ENCODE results near the gene TSPAN16. TPM values are rescaled to one million over a fixed set of nuclear protein-coding genes. Genes with fewer than 3 reads are reported as not detected.

TSPAN16 gene
- total RNA-seq, 4 donors from 2014 or later: not detected

GRCh38 chr19:11257846-11258380 is 38.0 kb upstream of the TSPAN16 start:
- Histone ChIP-seq H3K4me3 (no peak overlapping the region), H3K36me3 (no peaks in the 10 kb centered on the region), H3K9me3 (no peaks in the 10 kb centered on the region), H3K27ac (no peak overlapping the region), H3K4me1 (peaks cover 0 to 5% of the 10 kb centered on the region in 2 donors), H3K27me3 (no peaks in the 10 kb centered on the region)
- DNase-seq: no peak
- TF ChIP-seq CTCF (IDR thresholded peaks at IDR 0.05) (no peak), POLR2A (IDR thresholded peaks at IDR 0.05) (no peak)
- intact Hi-C loops (cut with DNase I; ENCODE audit: low total_unique reads): no loop called here

GRCh38 chr19:11260996-11261395 is 35.0 kb upstream of the TSPAN16 start:
- Histone ChIP-seq H3K4me3 (no peak overlapping the region), H3K9me3 (no peaks in the 10 kb centered on the region), H3K36me3 (no peaks in the 10 kb centered on the region), H3K27me3 (no peaks in the 10 kb centered on the region), H3K4me1 (peaks cover 0 to 5% of the 10 kb centered on the region in 2 donors), H3K27ac (peak overlapping the region; percentile 79 to 90)
- intact Hi-C loops (cut with DNase I; ENCODE audit: low total_unique reads): no loop called here
- no peak for DNase-seq
- TF ChIP-seq CTCF (IDR thresholded peaks at IDR 0.05): no peak
- TF ChIP-seq POLR2A (IDR thresholded peaks at IDR 0.05): no peak

GRCh38 chr19:11261431-11261970 is 34.5 kb upstream of the TSPAN16 start:
- Histone ChIP-seq H3K27me3 (no peaks in the 10 kb centered on the region), H3K4me1 (peaks cover 0 to 5% of the 10 kb centered on the region in 2 donors), H3K36me3 (no peaks in the 10 kb centered on the region), H3K9me3 (no peaks in the 10 kb centered on the region), H3K27ac (peak overlapping the region; percentile 79 to 90), H3K4me3 (peak overlapping the region; percentile 62 to 88)
- peak in 1 of 2 donors; percentile 33 for DNase-seq
- intact Hi-C loops (cut with DNase I; ENCODE audit: low total_unique reads): no loop called here
- TF ChIP-seq CTCF (IDR thresholded peaks at IDR 0.05): no peak
- no peak for TF ChIP-seq POLR2A (IDR thresholded peaks at IDR 0.05)

GRCh38 chr19:11261971-11262839 is 33.8 kb upstream of the TSPAN16 start, which contains the start of gene DOCK6:
TSS of gene DOCK6 (minus strand) at chr19:11262524. CDS start at chr19:11262440, 84 bp downstream.
- Histone ChIP-seq H3K36me3 (no peaks in the 10 kb centered on the region), H3K27ac (peak within 1 kb of the TSS; percentile 79 to 90), H3K27me3 (no peaks in the 10 kb centered on the region), H3K4me1 (peaks cover 0 to 5% of the 10 kb centered on the region in 2 donors), H3K9me3 (no peaks in the 10 kb centered on the region), H3K4me3 (peak within 1 kb of the TSS; percentile 62 to 88)
- peak in 1 of 2 donors; percentile 42 for DNase-seq
- TF ChIP-seq CTCF (IDR thresholded peaks at IDR 0.05): peak; percentile 20 to 61 (median 46)
- TF ChIP-seq POLR2A (IDR thresholded peaks at IDR 0.05): no peak
- intact Hi-C loops (cut with DNase I; ENCODE audit: low total_unique reads): no loop called here

- no peaks in the 10 kb centered on the region for H3K36me3 ChIP-seq
- H3K27ac ChIP-seq: no peak overlapping the region
- TF ChIP-seq POLR2A (IDR thresholded peaks at IDR 0.05): no peak
- no peak for TF ChIP-seq CTCF (IDR thresholded peaks at IDR 0.05)
- H3K4me1 ChIP-seq: peaks cover 0 to 5% of the 10 kb centered on the region in 2 donors
- H3K4me3 ChIP-seq: no peak overlapping the region
- DNase-seq: no peak
- intact Hi-C loops (cut with DNase I; ENCODE audit: low total_unique reads): no loop called here
- H3K9me3 ChIP-seq: no peaks in the 10 kb centered on the region
- H3K27me3 ChIP-seq: no peaks in the 10 kb centered on the region
These were observed 32.2 kb upstream of the TSPAN16 start for GRCh38 chr19:11263726-11264125.
